HEK293 (cell line): ENCODE data around the gene TNXB.

Source experiments
- ELK4 ChIP-seq: IDR thresholded peaks from 2 replicates; pipeline ENCODE4 v1.6.1; 2011; ENCODE audit warnings: mild to moderate bottlenecking, low read depth, low read length, borderline replicate concordance
- KLF8 ChIP-seq: fragments of 450-650 bp; formaldehyde crosslinking; IDR thresholded peaks from 2 replicates; pipeline ENCODE4 v1.5.1; 2016; ENCODE audit warnings: missing biosample characterization, missing genetic modification characterization
- MEIS1 ChIP-seq: sonication (generic); formaldehyde crosslinking; IDR thresholded peaks from 2 replicates; pipeline ENCODE4 v1.8.1; 2022; ENCODE audit warnings: missing genetic modification reagents, mild to moderate bottlenecking, borderline replicate concordance
- MYNN ChIP-seq: fragments of 450-650 bp; formaldehyde crosslinking; IDR thresholded peaks from 2 replicates; pipeline ENCODE4 v1.5.1; 2016; ENCODE audit warnings: missing biosample characterization, missing genetic modification characterization, borderline replicate concordance
- PRDM6 ChIP-seq: fragments of 450-650 bp; formaldehyde crosslinking; IDR thresholded peaks from 2 replicates; pipeline ENCODE4 v1.5.1; 2017; ENCODE audit warnings: missing biosample characterization, missing genetic modification characterization
- REST ChIP-seq: fragments of 450-650 bp; formaldehyde crosslinking; IDR thresholded peaks from 2 replicates; pipeline ENCODE4 v1.5.1; 2016; ENCODE audit warnings: missing biosample characterization, missing genetic modification characterization
- SCRT1 ChIP-seq: fragments of 450-650 bp; formaldehyde crosslinking; IDR thresholded peaks from 2 replicates; pipeline ENCODE4 v1.5.1; 2016; ENCODE audit warnings: missing biosample characterization, missing genetic modification characterization, borderline replicate concordance
- SP7 ChIP-seq: fragments of 450-650 bp; formaldehyde crosslinking; IDR thresholded peaks from 2 replicates; pipeline ENCODE4 v1.5.1; 2016; ENCODE audit warnings: missing biosample characterization, missing genetic modification characterization
- TRIM28 ChIP-seq: IDR thresholded peaks from 2 replicates; pipeline ENCODE4 v1.6.1; 2011; ENCODE audit warnings: low read length, control low read depth, borderline replicate concordance
- TSHZ1 ChIP-seq: fragments of 450-650 bp; formaldehyde crosslinking; IDR thresholded peaks from 2 replicates; pipeline ENCODE4 v1.5.1; 2016; ENCODE audit warnings: missing biosample characterization, missing genetic modification characterization, borderline replicate concordance
- YY1 ChIP-seq: fragments of 450-650 bp; formaldehyde crosslinking; IDR thresholded peaks from 2 replicates; pipeline ENCODE4 v1.5.1; 2018; ENCODE audit warnings: missing biosample characterization, missing genetic modification characterization
- ZBTB11 ChIP-seq: fragments of 450-650 bp; formaldehyde crosslinking; conservative IDR thresholded peaks from 2 replicates; pipeline ENCODE4 v1.5.1; 2016; ENCODE audit warnings: low read depth, missing biosample characterization, missing genetic modification characterization
- ZFP37 ChIP-seq: fragments of 450-650 bp; formaldehyde crosslinking; IDR thresholded peaks from 2 replicates; pipeline ENCODE4 v1.5.1; 2016; ENCODE audit warnings: missing biosample characterization, missing genetic modification characterization
- ZNF146 ChIP-seq: fragments of 450-650 bp; formaldehyde crosslinking; IDR thresholded peaks from 2 replicates; pipeline ENCODE4 v1.5.1; 2016; ENCODE audit warnings: missing biosample characterization, missing genetic modification characterization
- ZNF239 ChIP-seq: fragments of 450-650 bp; formaldehyde crosslinking; IDR thresholded peaks from 2 replicates; pipeline ENCODE4 v1.5.1; 2016; ENCODE audit warnings: missing biosample characterization, missing genetic modification characterization
- ZNF626 ChIP-seq: fragments of 450-650 bp; sonication (Bioruptor Pico); formaldehyde crosslinking; IDR thresholded peaks from 2 replicates; pipeline ENCODE4 v1.5.1; 2018; ENCODE audit warnings: missing biosample characterization, missing genetic modification characterization, inconsistent platforms
- ZNF645 ChIP-seq: fragments of 450-650 bp; formaldehyde crosslinking; IDR thresholded peaks from 2 replicates; pipeline ENCODE4; 2016; ENCODE audit warnings: missing biosample characterization, missing genetic modification characterization
- ZNF747 ChIP-seq: fragments of 450-650 bp; formaldehyde crosslinking; IDR thresholded peaks from 2 replicates; pipeline ENCODE4 v1.5.1; 2016; ENCODE audit warnings: missing biosample characterization, missing genetic modification characterization

Gene TNXB

GRCh38 chr6:32152769-32153563 is 43.8 kb upstream of the TNXB start (continued):
- TF ChIP-seq ZNF747 (tag by site-specific recombination) (no peak), SP7 (tag by site-specific recombination) (peak; percentile 30; the same call in 1 of the 2 replicates), ZNF645 (tag by site-specific recombination) (no peak), ZBTB11 (no peak), TSHZ1 (tag by site-specific recombination) (no peak), PRDM6 (tag by site-specific recombination) (peak; percentile 49; the same call in 1 of the 2 replicates), YY1 (tag by site-specific recombination) (no peak), SCRT1 (no peak), ELK4 (no peak), TRIM28 (no peak), MYNN (peak; percentile 87), ZNF239 (no peak), KLF8 (tag by site-specific recombination) (no peak; the same call in 1 of the 2 replicates), ZFP37 (tag by site-specific recombination) (no peak), REST (tag by site-specific recombination) (no peak), ZNF146 (tag by site-specific recombination) (no peak), MEIS1 (no peak), ZNF626 (tag by site-specific recombination) (no peak)
